ENCODE results near the gene GRIA1.

GRCh38 chr5:153753645-153754432 lies 263.4 kb downstream of the GRIA1 start:
- TF ChIP-seq CTCF (IDR thresholded peaks at IDR 0.05; ENCODE audit: low read depth, low read length) (no peak), EZH2phosphoT487 (IDR thresholded peaks at IDR 0.05; ENCODE audit: low read depth) (no peak)
